Suprapubic skin (tissue), 4 donors: ENCODE results near the gene KRT8. TPM values are rescaled to one million over a fixed set of nuclear protein-coding genes. Genes with fewer than 3 reads are reported as not detected.

Experiments
- DNase-seq, 2 donors: peaks; one replicate each; pipeline ENCODE4 v3.0.0-alpha.2; 2019; ENCODE audit warnings: low spot score in 2 of 2
- H3K27ac ChIP-seq: fragments of 200-600 bp; sonication (generic); one replicate; pipeline ENCODE4 v1.5.1; 2019
- H3K27me3 ChIP-seq: fragments of 200-600 bp; sonication (generic); one replicate; pipeline ENCODE4 v1.5.1; 2019
- H3K36me3 ChIP-seq: fragments of 200-600 bp; sonication (generic); one replicate; pipeline ENCODE4 v1.5.1; 2019
- H3K4me1 ChIP-seq: fragments of 200-600 bp; sonication (generic); one replicate; pipeline ENCODE4 v1.5.1; 2019
- H3K4me3 ChIP-seq: fragments of 200-600 bp; sonication (generic); one replicate; pipeline ENCODE4 v1.5.1; 2019; ENCODE audit warnings: mild to moderate bottlenecking
- H3K9me3 ChIP-seq: fragments of 200-600 bp; sonication (generic); one replicate; pipeline ENCODE4 v1.5.1; 2019
- CTCF ChIP-seq, 2 donors: fragments of 200-600 bp in 1 of 2; fragments of 450-650 bp in 1 of 2; sonication (generic) in 1 of 2; IDR thresholded peaks; one replicate each; pipeline ENCODE4 v1.5.1; 2016 to 2019; ENCODE audit warnings: antibody characterized with exemption in 2 of 2, mild to moderate bottlenecking in 1 of 2, moderate library complexity in 1 of 2
- EP300 ChIP-seq: sonication (generic); formaldehyde crosslinking; IDR thresholded peaks from one replicate; pipeline ENCODE4 v1.6.1; 2017; ENCODE audit warnings: antibody characterized with exemption
- POLR2A ChIP-seq, 2 donors: fragments of 450-650 bp; IDR thresholded peaks; one replicate each; pipeline ENCODE4 v1.6.1; 2017; ENCODE audit warnings: antibody characterized with exemption in 2 of 2, mild to moderate bottlenecking in 2 of 2, moderate library complexity in 2 of 2
- POLR2AphosphoS5 ChIP-seq, 3 donors: sonication (generic); formaldehyde crosslinking; IDR thresholded peaks; one replicate each; pipeline ENCODE4 v1.6.1; 2017; ENCODE audit warnings: antibody characterized with exemption in 3 of 3
- WGBS: methylation state at CpG from one replicate; pipeline ENCODE4 v1.1.5; 2018; 5-methylcytosine and 5-hydroxymethylcytosine counted together
- total RNA-seq, 4 donors: library from RNA; depleted of rRNA; stranded (reverse); fragments of >200 nt; gene quantifications; one replicate each; pipeline ENCODE4 v1.1.0, GENCODE V29; 2016

The KRT8 gene
- total RNA-seq, 4 donors from 2014 or later = 49.4 to 93.7 (median 65.9) TPM

GRCh38 chr12:52879394-52880351, 25.2 kb downstream of the KRT8 start:
- H3K36me3 ChIP-seq = no peaks in the 10 kb centered on the region
- H3K27me3 ChIP-seq = no peaks in the 10 kb centered on the region
- H3K9me3 ChIP-seq = no peaks in the 10 kb centered on the region
- DNase-seq = peak in 1 of 2 donors; percentile 83
- H3K4me3 ChIP-seq = peak overlapping the region; percentile 31
- peaks cover 55% of the 10 kb centered on the region for H3K4me1 ChIP-seq
- peak overlapping the region; percentile 99 for H3K27ac ChIP-seq
- TF ChIP-seq EP300 (no peak), POLR2A (IDR thresholded peaks at IDR 0.05) (no peak), POLR2AphosphoS5 (IDR thresholded peaks at IDR 0.05) (peak in 1 of 3 donors; percentile 52), CTCF (IDR thresholded peaks at IDR 0.05) (peak; percentile 88)
- WGBS = 0% methylated on average over 3 of the region's 38 CpGs

- Histone ChIP-seq H3K4me3 (peak overlapping the region; percentile 31), H3K9me3 (no peaks in the 10 kb centered on the region), H3K27me3 (no peaks in the 10 kb centered on the region), H3K27ac (peak overlapping the region; percentile 99), H3K36me3 (no peaks in the 10 kb centered on the region), H3K4me1 (peaks cover 62% of the 10 kb centered on the region)
- TF ChIP-seq POLR2A (IDR thresholded peaks at IDR 0.05) (no peak), CTCF (IDR thresholded peaks at IDR 0.05) (no peak), EP300 (no peak), POLR2AphosphoS5 (IDR thresholded peaks at IDR 0.05) (no peak)
- WGBS = 40% methylated on average over 16 of the region's 17 CpGs
- DNase-seq = no peak
Measured at GRCh38 chr12:52878507-52879393, 26.1 kb downstream of the KRT8 start.

- 65% methylated on average over 3 of the region's 3 CpGs for WGBS
- Histone ChIP-seq H3K36me3 (no peaks in the 10 kb centered on the region), H3K27ac (peak overlapping the region; percentile 99), H3K9me3 (no peaks in the 10 kb centered on the region), H3K4me1 (peaks cover 77% of the 10 kb centered on the region), H3K27me3 (no peaks in the 10 kb centered on the region), H3K4me3 (no peak overlapping the region)
- no peak for DNase-seq
- no peak for TF ChIP-seq POLR2A (IDR thresholded peaks at IDR 0.05)
- TF ChIP-seq CTCF (IDR thresholded peaks at IDR 0.05) = no peak
- TF ChIP-seq POLR2AphosphoS5 (IDR thresholded peaks at IDR 0.05) = no peak
- no peak for TF ChIP-seq EP300
Measured at GRCh38 chr12:52877242-52877641, 27.6 kb downstream of the KRT8 start.

- H3K4me1 ChIP-seq = peaks cover 86% of the 10 kb centered on the region
- DNase-seq = peak in 1 of 2 donors; percentile 79
- TF ChIP-seq EP300 = no peak
- peak in 2 of 3 donors; percentile 14 to 82 for TF ChIP-seq POLR2AphosphoS5 (IDR thresholded peaks at IDR 0.05)
- peak overlapping the region; percentile 99 for H3K27ac ChIP-seq
- WGBS = 50% methylated on average over 7 of the region's 7 CpGs
- no peaks in the 10 kb centered on the region for H3K9me3 ChIP-seq
- no peaks in the 10 kb centered on the region for H3K36me3 ChIP-seq
- no peaks in the 10 kb centered on the region for H3K27me3 ChIP-seq
- H3K4me3 ChIP-seq = no peak overlapping the region
Measured at GRCh38 chr12:52876372-52876771, 28.5 kb downstream of the KRT8 start.

- no peak for DNase-seq
- Histone ChIP-seq H3K4me3 (peak overlapping the region; percentile 52), H3K4me1 (peaks cover 97% of the 10 kb centered on the region), H3K36me3 (no peaks in the 10 kb centered on the region), H3K27me3 (no peaks in the 10 kb centered on the region), H3K27ac (peak overlapping the region; percentile 99), H3K9me3 (no peaks in the 10 kb centered on the region)
- TF ChIP-seq EP300 (no peak), POLR2AphosphoS5 (IDR thresholded peaks at IDR 0.05) (no peak), CTCF (IDR thresholded peaks at IDR 0.05) (no peak), POLR2A (IDR thresholded peaks at IDR 0.05) (no peak)
- 66% methylated on average over 10 of the region's 10 CpGs for WGBS
Measured at GRCh38 chr12:52874573-52875435, 30.1 kb downstream of the KRT8 start.
